ENCODE data around the gene OOSP2.
"Not testable (repeated sequence)": the region's sequence is repeated elsewhere in the genome, so short reads cannot be mapped to it uniquely, and the experiment has no call there.

OOSP2 gene

DNA sequence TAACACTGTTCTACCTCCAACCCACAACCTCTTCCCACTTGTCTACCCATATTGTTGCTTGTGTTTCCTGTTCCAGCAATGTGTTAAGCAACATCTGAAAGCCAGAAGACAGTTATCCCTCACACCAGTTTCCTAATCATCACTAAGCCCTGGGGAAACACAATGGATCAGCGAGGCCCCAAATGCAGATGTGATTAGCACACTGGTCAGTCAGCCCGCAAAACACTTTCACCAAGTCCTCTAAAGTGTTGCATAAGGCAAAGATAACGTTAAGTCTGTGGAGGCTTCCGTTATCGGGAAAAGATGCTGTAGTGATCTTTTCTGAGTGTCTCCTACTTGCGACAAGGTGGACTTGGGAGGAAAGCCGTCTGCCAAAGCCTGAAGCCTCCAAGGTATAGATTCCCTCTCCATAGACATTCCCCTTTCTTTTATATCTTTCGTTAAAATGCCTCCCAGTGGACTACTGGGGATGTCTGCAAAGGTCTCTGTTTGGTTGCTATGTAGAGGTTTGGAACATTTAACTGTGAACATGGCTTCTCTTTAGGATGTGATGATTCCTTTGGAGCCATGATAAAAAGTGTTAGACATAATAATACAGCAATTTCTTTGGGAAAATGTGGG, 16.2 kb downstream of the OOSP2 start, which contains the start of gene MS4A3:
Gene MS4A3, plus strand, starts transcription at position 317 of the 621 bp plus-strand sequence. CDS start 4,496 bp downstream, outside the sequence.
- Histone ChIP-seq H3K27me3 (no peaks in the 10 kb centered on the region), H3K36me3 (no peaks in the 10 kb centered on the region), H3K9me3 (no peaks in the 10 kb centered on the region), H3K4me1 (no peaks in the 10 kb centered on the region), H3K4me3 (ENCODE audit: low read depth, low read length) (no peak within 1 kb of the TSS)
- TF ChIP-seq, protein P1, sequence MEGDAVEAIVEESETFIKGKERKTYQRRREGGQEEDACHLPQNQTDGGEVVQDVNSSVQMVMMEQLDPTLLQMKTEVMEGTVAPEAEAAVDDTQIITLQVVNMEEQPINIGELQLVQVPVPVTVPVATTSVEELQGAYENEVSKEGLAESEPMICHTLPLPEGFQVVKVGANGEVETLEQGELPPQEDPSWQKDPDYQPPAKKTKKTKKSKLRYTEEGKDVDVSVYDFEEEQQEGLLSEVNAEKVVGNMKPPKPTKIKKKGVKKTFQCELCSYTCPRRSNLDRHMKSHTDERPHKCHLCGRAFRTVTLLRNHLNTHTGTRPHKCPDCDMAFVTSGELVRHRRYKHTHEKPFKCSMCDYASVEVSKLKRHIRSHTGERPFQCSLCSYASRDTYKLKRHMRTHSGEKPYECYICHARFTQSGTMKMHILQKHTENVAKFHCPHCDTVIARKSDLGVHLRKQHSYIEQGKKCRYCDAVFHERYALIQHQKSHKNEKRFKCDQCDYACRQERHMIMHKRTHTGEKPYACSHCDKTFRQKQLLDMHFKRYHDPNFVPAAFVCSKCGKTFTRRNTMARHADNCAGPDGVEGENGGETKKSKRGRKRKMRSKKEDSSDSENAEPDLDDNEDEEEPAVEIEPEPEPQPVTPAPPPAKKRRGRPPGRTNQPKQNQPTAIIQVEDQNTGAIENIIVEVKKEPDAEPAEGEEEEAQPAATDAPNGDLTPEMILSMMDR (IDR thresholded peaks at IDR 0.05; ENCODE audit: low read depth, low read length), result no peak
- DNase-seq, result no peak

DNA sequence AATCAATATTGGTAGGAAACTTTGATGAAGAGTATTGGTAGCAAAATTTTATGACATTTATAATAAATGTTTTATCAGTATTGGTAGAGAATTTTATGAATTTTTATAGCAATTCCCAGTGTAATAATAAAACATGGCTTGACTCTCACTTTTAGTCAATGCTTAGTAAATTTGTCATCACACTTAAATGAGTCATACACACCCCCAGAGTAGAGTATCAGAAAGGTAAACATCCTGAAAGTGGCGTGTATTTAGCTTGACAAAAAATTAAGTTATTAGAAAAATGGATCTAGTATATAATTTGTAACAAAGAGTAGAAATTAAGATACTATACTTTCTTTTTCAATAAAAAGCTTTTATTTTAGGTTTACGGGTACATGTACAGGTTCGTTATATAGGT, 18.8 kb downstream of the OOSP2 start:
- no peaks in the 10 kb centered on the region for H3K9me3 ChIP-seq
- no peaks in the 10 kb centered on the region for H3K4me1 ChIP-seq
- no peaks in the 10 kb centered on the region for H3K27me3 ChIP-seq
- no peak overlapping the region for H3K4me3 ChIP-seq (ENCODE audit: low read depth, low read length)
- DNase-seq, result no peak
- H3K36me3 ChIP-seq, result no peaks in the 10 kb centered on the region
- TF ChIP-seq, protein P1 (IDR thresholded peaks at IDR 0.05; ENCODE audit: low read depth, low read length), result no peak

DNA sequence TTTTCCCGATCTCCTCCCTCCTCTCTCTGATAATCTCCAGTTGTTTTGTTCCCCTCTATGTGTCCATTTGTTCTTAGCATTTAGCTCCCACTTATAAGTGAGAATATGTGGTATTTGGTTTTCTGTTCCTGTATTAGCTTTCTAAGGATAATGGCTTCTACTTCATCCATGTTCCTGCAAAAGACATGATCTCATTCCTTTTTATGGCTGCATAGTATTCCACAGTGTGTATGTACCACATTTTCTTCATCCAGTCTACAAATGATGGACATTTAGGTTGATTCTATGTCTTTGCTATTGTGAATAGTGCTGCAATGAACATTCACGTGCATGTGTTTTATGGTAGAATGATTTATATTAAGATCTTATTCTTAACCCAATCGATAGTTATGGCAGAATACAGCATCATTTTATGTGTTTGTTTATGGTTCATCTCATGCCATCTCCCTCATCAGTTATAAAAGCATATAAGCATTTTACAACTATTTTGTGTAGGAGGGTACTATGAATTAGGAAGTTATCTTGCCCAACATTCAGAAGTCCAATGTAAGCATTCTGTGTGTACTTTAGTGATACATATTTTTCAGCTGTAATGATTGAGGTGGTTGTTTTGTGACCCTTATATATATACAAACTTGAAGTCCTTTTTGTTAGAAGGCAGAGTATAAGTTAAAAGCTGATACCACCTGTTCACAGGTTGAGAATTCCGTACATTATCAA, 19.5 kb downstream of the OOSP2 start:
- TF ChIP-seq, protein P1 (IDR thresholded peaks at IDR 0.05; ENCODE audit: low read depth, low read length), result no peak
- Histone ChIP-seq H3K36me3 (no peaks in the 10 kb centered on the region), H3K9me3 (no peaks in the 10 kb centered on the region), H3K4me1 (no peaks in the 10 kb centered on the region), H3K27me3 (no peaks in the 10 kb centered on the region), H3K4me3 (ENCODE audit: low read depth, low read length) (no peak overlapping the region)
- DNase-seq, result no peak

DNA sequence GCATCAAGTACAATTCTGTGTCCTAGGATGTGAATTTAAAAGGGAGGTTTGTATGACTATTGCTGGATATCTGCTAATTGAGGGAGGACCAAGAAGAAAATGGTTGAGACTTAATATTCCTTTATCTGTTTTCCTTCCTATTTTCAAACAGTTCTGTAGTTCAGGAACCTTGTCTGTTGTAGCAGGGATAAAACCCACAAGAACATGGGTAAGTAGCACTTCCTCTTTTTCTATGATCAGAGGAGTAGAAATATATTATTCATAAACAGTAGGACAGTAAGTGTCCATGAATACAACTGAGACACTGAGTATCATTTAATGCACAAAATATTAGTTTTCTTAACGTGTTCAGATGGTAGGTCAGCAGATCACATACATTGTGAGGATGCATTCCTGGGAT, 23.9 kb downstream of the OOSP2 start:
- no peaks in the 10 kb centered on the region for H3K9me3 ChIP-seq
- H3K4me1 ChIP-seq, result no peaks in the 10 kb centered on the region
- H3K4me3 ChIP-seq (ENCODE audit: low read depth, low read length), result no peak overlapping the region
- no peak for DNase-seq
- no peaks in the 10 kb centered on the region for H3K36me3 ChIP-seq
- H3K27me3 ChIP-seq, result no peaks in the 10 kb centered on the region
- TF ChIP-seq, protein P1 (IDR thresholded peaks at IDR 0.05; ENCODE audit: low read depth, low read length), result no peak

GRCh38 chr11:60065801-60066200, 25.6 kb downstream of the OOSP2 start:
- no peaks in the 10 kb centered on the region for H3K9me3 ChIP-seq
- TF ChIP-seq, protein P1 (IDR thresholded peaks at IDR 0.05; ENCODE audit: low read depth, low read length), result no peak
- H3K27me3 ChIP-seq, result no peaks in the 10 kb centered on the region

DNA sequence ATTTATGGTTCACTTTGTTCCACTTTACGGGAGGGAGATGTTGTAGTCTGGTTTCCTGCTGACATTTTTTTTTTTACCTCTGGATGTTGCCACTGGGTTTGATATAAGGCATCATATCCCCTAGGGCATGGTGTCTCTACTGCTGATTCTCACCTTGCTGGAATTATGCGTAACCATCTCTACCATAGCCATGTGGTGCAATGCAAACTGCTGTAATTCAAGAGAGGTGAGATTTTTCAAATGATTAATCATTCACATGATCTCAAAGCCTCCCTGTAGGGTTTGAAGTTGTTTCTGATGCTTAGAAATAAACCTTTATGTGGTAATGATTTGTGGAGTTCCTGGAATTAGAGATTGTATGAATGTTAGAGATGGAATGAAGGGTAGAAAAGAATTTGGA, 29.2 kb downstream of the OOSP2 start:
- DNase-seq, result no peak
- H3K36me3 ChIP-seq, result no peaks in the 10 kb centered on the region
- H3K4me1 ChIP-seq, result no peaks in the 10 kb centered on the region
- no peaks in the 10 kb centered on the region for H3K9me3 ChIP-seq
- TF ChIP-seq, protein P1 (IDR thresholded peaks at IDR 0.05; ENCODE audit: low read depth, low read length), result no peak
- no peaks in the 10 kb centered on the region for H3K27me3 ChIP-seq
- H3K4me3 ChIP-seq (ENCODE audit: low read depth, low read length), result no peak overlapping the region

More at GRCh38 chr11:60065801-60066200, 25.6 kb downstream of the OOSP2 start:
- no peak for DNase-seq
- Histone ChIP-seq H3K4me1 (no peaks in the 10 kb centered on the region), H3K4me3 (ENCODE audit: low read depth, low read length) (no peak overlapping the region), H3K36me3 (no peaks in the 10 kb centered on the region)

DNA sequence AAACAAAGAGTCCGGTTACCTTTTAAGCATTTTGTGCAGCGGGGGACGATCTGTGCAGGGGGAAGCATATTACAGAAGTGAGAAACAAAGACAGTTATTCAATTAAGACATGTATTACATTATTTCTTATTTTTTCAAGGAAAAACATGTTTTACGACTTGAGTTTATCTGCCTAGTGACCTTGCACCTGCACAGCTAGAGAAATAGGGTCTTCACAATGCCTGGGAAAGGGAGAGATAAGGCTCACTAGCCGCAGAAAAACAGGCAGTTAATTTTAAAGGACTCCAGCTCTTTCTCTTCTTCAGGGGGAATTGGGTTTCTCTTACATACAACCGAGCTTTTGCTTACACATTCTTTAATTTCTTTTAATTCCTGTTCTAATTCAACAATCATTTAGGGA, 31.4 kb downstream of the OOSP2 start:
- not testable (repeated sequence) for H3K4me3 ChIP-seq (ENCODE audit: low read depth, low read length); DNase-seq; H3K36me3 ChIP-seq; H3K9me3 ChIP-seq; H3K27me3 ChIP-seq; H3K4me1 ChIP-seq

Data from BE2C (cell line).